HG02798 (cell line): ENCODE results near the gene THAP4.
"Not testable (repeated sequence)": the region's sequence is repeated elsewhere in the genome, so short reads cannot be mapped to it uniquely, and the experiment has no call there.

Experiments
- ATAC-seq: cut with Tn5 transposase; IDR thresholded peaks from one replicate; pipeline ENCODE4 v1.9.1; 2021; ENCODE audit warnings: mild to moderate bottlenecking; ENCODE audit not compliant: unreplicated experiment, poor library complexity

Gene THAP4

DNA sequence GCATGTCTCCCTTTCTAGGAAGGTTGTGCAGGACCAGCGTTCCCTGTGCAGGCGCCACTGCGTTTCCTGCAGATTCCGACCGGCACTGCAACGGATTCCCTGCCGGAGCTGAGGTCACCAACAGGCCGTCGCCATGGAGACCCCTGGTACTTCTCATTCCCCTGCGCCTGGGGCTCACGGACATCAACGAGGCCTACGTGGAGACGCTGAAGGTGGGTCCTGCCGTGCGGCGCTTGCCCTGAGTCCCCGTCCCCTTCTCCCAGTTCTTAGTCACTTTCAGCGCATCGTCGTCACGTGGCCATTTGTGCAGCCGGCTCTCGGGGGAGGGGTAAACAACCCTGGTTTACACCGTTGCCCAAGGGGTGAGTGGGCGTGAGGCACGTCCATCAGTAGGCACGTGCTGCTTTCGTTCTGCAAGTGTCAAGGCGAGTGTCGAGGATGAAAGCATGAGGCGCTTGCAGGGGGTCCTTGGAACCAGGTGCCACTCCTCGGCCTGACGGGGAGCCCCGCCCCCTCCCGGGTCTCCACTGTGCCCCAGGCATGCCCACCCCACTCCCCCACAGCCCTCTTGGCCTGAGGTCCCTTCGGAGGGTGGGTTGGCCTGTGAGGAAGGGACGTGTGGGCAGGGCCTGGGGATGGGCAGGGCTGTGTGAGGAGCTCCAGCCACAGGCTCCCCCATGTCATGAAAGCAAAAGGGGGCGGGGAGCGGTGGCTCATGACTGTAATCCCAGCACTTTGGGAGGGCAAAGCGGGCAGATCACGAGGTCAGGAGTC is 29.9 kb upstream of the THAP4 start:
- no peak for ATAC-seq

DNA sequence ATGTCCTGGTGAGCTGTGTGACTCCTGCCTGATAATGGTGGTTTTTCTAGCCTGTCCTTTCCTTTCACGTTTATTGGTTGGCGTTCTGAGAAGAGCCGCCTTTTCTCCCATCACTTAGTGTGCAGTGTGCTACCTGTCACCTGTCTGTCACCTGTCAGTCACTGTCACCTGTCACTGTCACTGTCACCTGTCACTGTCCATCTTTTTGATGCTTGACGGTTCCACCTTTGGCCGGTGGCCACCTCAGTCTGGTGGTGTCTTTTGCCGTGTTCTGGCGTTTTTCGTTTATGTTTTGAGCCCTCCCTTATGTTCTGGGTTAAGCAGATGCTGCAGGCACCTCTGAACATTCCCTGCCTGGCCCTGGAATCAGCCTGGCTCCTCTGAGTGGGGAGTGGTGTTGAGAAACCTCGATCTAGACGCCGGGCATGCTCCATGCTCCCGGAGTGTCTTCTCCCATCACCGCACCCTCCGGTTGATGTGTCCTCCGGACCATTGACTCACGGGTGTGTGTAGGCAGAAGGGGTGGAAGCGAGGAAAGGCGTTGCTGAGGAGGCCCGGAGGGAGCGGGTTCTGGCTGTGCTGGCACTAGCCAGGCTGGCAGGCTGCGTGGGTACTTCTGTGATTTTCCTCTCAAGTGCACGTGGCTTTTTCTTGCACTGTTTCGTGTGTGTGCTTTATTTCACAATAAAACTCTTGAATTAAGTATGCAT is 28.9 kb upstream of the THAP4 start:
- ATAC-seq, result no peak

DNA sequence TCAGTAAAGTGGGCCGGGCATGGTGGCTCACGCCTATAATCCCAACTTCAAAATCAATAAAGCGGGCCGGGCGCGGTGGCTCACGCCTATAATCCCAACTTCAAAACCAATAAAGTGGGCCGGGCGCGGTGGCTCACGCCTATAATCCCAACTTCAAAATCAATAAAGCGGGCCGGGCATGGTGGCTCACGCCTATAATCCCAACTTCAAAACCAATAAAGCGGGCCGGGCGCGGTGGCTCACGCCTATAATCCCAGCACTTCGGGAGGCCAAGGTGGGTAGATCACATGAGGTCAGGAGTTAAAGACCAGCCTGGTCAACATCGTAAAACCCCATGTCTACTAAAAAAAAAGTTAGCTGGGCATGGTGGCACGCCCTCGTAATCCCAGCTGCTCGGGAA is 25.8 kb upstream of the THAP4 start:
- ATAC-seq, result not testable (repeated sequence)

DNA sequence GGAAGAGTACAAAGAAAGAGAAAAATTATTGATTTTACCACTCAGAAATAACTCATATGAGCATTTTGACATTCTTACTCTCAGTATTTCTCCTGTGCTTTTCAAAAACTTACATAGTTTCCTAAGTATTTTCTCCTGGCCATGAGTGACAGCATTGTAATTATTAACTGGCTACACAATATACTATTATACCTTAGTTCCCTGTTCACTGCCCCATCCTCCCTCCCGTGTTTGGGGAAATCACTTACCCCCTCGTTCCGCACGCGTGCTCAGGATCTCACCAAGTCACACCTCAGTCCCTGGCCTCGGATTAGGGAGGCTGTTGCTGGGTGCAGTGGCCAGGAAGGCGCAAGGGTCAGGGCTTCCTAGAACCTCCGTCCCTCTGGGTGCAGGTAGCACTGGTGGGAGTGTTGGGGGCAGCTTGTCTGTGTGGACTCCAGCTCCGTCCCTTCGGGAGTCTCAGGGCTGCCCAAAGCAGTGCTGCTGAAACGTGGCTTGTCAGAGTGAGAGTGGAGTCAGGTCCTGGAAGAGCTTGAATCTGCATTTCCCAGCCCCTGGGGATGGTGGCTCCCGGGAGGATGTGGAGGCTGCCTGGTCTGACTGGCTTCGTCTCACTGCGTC is 23.7 kb upstream of the THAP4 start:
- ATAC-seq, result no peak

DNA sequence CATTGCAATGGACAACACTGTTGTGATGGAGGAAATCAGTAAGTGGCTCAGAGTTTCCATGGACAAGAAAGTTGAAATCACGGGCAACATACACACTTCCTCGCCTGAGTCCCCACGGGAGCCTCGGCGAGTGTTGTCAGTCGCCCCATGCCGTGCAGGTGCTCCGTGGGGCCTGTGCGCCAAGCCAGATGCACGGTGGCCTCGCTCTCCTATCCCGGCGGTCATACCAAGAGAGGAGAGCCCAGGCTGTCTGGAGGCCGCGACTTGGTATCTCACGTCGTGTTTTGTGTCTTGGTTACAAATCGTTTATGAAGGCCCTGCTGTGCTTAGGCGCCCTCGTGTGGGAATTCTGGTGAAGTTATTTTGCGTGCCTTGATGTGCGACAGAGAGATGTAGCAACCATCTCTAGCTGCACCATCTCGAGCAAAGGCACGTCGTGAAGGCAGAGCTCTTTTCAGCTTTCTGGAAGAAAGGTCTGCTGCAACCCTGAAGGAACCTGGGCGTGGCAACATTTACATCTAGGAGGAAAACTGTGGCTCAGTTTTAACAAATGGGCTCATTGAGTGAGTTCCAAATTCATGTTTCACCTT is 22.3 kb upstream of the THAP4 start:
- no peak for ATAC-seq

DNA sequence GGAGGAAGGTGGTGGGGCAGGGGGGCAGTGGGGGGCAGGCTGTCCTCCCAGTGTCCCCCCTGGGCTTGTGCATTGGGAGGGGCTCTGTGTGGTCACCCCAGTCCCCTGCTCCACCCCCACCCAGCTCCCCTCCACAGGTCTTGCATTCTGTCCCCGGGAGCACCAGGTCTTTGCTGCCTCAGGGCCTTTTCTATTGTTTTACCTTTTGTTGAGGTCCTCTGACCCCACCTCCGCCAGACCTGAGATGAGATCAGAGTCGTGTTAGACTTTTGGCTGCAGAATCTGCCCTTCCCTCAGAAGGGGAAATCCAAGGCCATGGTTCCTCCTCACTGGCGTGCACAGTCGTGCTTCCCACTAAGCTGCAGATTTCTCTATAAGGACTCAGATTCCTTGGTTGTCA is 21.3 kb upstream of the THAP4 start:
- no peak for ATAC-seq

DNA sequence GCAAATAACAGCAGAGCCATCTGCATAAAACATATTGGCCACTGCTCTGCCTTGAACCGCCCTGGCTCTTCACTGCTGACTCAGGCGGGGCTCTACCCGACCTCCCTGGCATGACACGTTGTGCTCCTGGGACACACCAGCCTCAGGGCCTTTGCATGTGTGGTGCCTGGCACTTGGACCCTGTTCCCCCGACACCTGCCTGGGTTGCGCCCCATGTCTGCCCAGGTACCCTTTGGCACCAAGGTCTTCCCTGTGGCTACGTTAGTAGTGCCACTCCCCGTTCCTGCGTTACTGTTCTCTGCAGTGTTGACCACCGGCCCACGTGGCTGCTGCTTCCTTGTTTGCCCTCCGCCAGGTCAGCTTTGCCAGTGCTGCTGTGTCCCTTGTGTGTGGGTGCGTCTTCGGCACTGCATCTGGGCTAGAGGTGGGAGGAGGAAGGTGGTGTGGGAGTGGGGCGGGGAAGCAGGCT is 20.9 kb upstream of the THAP4 start:
- no peak for ATAC-seq

DNA sequence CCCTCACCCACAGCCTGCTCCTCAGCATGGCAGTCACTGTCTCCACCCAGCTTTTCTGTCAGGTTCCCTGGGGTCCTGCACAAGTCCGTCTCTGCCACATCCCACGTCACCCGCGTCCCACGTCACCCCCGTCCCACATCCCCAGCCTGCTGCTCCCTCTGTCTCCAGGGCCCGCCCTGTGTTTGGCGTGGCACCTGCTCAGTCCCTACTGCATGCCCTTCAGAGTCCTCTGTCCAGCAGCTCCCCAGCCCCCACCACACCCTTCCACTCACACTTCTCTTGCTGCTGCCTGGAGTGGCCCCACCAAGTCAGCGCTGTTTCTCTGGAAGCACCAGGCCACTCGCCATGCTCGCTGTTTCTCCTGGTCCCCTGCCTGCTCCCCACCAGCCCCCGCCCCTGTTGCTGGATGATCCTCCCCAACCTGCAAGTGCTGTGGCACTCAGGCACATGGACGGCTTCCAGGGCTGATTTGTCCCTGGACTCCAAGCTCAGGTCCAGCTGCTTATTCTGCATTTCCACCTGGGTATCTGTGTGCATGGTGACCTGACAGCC is 19.3 kb upstream of the THAP4 start:
- ATAC-seq, result no peak

DNA sequence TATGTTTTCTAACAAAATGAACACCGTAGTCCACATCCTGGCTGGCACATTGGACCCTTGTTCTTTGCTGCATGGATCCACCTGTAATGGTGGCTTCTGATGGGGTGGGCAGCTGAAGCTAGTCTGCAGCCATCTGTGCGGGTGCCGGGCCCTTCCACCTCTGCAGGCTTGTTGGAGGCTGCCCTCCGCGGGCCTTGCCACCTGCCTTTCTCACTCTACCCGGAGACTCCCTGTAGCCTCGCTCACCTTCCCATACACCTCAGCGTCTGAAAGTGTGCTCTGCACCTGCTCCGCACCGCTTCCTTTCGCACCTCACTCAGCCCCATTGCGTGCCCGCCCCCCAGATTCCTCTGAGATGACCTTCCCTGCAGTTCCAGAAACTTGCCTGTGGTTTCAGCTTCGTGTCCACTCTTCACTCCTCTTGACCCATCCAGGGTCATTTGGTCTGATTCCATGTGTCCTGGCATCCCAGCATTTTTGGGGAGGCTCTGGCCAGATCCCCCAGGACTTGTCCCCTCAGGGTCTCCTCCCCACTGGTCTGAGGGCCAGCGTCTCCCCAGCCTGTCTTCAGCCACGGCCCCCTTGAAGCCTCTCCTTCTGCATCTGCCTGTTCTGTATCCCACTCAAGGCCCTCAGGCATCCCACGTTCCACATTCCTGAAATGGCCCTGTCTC is 18.7 kb upstream of the THAP4 start:
- no peak for ATAC-seq

DNA sequence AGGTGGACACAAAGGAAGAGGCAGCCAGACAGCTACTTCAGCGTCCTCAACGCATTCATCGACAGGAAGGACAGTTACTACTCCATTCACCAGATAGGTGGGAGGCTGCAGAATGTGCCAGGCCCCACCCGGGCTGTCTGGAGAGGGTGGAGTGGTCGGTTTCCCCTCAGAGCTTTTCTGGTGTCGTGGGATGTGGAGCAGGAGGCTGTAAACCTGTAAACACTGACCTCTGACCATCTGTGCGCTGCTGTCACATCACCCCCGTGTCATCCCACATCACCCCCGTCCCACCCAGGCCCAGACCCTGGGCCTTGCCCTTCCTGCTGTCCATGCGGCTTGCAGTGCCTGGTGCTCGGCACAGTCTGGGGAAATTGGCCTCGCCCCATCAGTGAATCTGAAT is 17.6 kb upstream of the THAP4 start:
- ATAC-seq, result no peak

DNA sequence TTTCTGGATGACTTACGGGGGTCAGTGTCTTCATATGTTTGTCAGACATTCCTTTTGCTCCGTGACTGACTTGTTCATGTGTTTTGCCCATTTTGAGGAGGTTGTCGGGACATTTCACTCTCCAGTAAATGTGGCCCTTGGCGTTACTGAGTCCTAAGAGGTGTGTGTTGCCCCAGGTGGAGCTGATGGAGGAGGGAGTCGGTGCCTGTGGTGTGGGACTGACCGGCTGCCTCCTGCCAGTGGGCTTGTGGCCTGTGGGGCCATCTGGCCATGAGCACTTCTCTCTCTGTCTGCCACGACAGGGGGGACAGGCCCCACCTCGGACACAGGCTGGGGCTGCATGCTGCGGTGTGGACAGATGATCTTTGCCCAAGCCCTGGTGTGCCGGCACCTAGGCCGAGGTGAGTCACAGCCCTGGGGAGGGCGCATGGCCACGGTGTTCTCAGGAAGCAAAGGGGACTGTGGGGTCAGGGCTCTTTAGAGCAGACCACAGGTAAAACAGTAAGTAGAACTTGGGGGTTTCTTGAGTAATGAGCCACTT is 16.3 kb upstream of the THAP4 start:
- ATAC-seq, result no peak

DNA sequence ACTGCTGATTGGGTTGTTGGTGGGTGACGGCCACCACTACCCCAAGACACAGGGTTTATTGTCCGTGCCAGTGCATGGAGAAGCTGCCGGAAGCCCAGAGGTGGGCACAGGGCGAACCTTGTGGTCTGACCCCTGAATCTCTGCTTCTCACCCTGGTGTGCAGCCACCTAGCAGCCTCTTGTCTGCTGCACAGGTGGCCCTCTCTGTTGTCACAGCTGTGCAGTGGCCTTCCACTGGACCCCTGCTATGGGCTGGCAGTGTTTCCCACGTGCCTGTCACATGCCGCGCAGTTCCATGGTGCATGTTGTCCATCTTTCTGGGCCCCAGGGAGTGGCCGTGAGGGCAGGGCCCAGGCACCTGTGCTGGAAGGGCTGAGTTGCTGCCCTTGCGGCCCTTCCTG is 15.8 kb upstream of the THAP4 start:
- ATAC-seq, result no peak

DNA sequence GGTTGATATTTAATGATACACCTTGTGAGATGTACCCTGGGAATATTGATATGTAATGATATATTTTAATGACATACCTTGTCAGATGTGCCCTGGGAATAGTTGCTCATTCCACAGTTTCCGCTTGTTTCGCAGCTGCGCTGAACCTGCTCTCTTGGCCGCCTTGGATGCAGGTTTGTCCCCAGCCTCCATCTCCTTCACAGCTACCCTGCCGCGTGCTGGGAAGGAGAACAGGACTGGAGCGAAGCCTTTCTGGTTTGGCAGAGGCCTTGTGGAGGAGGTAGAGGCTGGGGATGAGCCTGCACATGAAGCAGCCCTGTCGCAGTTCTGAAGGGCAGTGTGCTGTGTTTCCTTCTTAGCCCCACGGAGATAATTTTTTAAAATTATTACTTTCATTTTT is 15.2 kb upstream of the THAP4 start:
- no peak for ATAC-seq

DNA sequence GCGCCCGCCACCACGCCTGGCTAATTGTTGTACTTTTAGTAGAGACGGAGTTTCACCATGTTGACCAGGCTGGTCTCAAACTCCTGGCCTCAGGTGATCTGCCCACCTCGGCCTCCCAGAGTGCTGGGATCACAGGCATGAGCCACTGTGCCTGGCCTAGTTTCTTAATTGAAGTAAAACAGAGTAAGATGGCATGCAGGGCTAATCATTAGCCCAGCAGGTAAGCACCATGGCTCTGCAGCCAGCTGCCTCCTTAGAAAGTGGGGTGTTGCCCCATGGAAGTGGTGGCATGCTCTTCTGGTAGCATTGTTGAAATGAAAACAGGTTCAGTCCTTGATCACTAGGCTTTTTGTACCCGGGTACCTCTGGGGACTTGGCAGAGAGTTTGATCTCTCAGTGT is 13.0 kb upstream of the THAP4 start:
- ATAC-seq, result no peak

DNA sequence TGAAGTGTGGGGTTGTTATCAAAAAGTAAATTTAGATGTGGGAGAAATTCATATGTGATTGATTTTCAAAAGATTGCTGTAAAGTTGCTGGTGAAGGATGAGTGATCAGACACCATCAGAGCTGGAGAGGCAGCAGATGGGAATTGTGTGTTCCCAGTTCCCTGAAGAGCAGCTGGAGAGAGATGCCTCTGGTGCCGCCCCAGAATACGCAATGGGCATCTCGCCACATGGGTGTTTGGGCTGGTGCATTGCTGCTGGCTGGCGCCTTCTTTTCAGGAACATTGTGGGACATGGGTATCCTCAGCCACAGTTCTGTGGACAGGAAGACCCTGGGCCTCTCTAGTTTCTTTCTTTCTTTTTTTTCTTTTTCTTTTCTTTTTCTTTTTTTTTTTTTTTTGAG is 12.4 kb upstream of the THAP4 start:
- no peak for ATAC-seq

DNA sequence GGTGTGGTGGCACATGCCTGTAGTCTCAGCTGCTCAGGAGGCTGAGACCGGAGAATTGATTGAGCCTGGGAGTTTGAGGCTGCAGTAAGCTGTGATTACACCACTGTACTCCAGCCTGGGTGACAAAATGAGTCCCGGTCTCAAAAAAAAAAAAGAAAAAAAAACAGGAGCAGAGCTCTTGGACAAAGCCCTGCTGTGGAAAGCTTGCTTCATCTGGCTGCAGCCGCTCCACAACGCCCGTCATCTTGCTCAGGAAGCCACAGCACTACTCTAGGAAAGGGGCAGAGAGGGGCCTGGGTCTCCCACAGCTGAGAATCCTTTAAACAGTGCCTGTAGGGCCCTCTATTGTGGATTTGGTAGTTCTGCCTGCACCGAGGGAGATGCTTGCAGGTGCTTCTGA is 11.5 kb upstream of the THAP4 start:
- ATAC-seq, result no peak

DNA sequence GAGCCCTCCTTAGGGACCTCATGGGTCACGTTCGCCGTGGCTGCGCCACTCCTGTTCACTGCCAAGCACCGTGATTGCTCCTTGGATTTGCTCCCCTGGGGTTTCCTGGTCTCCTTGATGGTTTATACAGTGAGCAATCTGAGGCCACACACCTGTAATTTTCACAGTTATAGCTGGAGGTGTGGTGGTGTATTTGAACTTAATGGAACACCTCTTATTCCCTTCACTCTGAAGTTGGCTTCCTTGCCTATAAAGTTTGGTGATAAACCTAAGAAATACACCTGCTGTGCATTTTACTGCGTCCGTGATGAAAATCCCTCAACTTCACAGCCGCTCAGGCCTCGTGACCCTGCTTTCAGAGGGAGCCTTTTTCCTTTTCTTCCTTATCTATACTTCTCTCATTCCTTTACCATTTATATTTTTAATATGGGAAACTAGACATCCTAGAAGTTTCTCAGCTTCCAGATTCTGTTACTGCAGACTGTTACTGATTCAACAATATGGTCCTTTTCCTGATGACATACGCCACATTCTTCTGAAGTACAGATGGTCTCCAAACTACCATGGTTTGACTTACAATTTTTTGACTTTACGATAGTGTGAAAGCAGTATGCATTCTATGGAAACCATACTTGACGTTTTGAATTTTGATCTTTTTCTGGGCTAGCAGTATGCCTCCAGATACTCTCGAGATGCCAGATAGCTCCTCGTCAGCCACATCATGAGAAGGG is 9.1 kb upstream of the THAP4 start:
- ATAC-seq, result no peak

DNA sequence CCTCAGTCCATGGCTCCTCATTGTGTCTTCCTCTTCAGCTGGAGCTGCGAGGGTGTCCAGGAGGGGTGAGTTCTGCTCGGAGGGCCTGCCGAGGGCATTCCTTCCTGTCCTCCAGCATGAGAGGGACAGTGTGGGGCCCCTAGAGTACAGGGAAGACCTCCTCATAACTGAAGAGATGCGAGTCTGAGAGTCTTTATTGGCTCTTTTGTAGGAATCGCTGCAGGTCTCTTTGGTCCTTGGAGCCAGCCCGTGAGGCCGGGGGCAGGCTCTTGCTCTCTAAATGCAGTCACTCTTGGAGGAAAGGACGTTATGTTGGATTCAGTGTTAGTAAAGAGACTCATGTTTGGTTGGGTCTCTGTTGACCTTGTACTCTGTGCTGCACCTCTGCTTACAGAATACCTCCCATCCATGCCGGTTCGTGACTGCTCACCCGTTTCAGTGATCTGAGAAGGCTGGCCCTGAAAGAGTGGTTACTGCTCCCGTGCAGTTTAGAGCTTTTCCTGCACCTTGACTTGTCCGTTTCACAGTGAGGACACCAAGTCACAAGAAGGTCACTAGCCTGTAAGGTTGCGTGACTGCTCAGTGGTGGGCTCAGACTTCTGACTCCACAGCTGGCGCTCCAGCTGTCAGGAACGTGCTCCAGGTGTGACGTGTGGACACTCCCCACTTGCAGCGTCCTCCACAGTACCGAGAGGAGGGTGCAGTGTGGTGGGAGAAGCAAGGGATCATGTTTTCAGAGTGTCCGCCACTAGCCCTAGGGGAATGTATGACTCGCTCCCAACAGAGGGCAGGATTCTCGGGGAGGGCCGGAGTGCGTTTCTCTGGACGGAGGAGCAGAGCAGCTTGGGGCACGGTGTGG is 8.3 kb upstream of the THAP4 start:
- ATAC-seq, result no peak
